ENCODE data around the gene ELSPBP1.

DNA sequence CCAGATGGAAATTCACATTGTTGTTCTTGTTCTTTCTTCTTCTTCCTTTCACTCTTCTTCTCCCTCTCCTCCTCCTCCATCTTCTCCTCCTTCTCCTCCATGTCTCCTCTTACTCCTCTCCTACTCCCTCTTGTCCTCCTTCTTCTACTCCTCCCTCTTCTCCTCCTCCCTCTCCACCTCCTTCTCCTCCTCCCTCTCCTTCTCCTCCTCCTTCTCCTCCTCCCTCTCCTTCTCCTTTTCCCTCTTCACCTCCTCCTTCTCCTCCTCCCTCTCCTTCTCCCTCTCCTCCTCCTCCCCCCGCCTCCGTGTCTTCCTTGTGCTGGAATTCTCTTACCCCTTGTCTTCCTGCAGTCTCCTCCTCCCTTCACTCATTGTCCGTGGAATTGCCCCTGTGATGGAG is 31.0 kb downstream of the ELSPBP1 start:
- TF ChIP-seq ZFP3 (CRISPR knock-in tag; IDR thresholded peaks at IDR 0.05) (no peak), BACH2 (CRISPR knock-in tag; IDR thresholded peaks at IDR 0.05; ENCODE audit: borderline replicate concordance) (no peak), OSR1 (CRISPR knock-in tag; IDR thresholded peaks at IDR 0.05) (no peak), SNAI2 (CRISPR knock-in tag; IDR thresholded peaks at IDR 0.05) (no peak), ZFP30 (CRISPR knock-in tag; IDR thresholded peaks at IDR 0.05) (no peak), ISL1 (CRISPR knock-in tag; IDR thresholded peaks at IDR 0.05) (no peak)
- TF ChIP-seq, protein P1, sequence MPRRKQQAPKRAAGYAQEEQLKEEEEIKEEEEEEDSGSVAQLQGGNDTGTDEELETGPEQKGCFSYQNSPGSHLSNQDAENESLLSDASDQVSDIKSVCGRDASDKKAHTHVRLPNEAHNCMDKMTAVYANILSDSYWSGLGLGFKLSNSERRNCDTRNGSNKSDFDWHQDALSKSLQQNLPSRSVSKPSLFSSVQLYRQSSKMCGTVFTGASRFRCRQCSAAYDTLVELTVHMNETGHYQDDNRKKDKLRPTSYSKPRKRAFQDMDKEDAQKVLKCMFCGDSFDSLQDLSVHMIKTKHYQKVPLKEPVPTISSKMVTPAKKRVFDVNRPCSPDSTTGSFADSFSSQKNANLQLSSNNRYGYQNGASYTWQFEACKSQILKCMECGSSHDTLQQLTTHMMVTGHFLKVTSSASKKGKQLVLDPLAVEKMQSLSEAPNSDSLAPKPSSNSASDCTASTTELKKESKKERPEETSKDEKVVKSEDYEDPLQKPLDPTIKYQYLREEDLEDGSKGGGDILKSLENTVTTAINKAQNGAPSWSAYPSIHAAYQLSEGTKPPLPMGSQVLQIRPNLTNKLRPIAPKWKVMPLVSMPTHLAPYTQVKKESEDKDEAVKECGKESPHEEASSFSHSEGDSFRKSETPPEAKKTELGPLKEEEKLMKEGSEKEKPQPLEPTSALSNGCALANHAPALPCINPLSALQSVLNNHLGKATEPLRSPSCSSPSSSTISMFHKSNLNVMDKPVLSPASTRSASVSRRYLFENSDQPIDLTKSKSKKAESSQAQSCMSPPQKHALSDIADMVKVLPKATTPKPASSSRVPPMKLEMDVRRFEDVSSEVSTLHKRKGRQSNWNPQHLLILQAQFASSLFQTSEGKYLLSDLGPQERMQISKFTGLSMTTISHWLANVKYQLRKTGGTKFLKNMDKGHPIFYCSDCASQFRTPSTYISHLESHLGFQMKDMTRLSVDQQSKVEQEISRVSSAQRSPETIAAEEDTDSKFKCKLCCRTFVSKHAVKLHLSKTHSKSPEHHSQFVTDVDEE (CRISPR knock-in tag; IDR thresholded peaks at IDR 0.05): no peak
- TF ChIP-seq, protein P2, sequence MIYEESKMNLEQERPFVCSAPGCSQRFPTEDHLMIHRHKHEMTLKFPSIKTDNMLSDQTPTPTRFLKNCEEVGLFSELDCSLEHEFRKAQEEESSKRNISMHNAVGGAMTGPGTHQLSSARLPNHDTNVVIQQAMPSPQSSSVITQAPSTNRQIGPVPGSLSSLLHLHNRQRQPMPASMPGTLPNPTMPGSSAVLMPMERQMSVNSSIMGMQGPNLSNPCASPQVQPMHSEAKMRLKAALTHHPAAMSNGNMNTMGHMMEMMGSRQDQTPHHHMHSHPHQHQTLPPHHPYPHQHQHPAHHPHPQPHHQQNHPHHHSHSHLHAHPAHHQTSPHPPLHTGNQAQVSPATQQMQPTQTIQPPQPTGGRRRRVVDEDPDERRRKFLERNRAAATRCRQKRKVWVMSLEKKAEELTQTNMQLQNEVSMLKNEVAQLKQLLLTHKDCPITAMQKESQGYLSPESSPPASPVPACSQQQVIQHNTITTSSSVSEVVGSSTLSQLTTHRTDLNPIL (CRISPR knock-in tag; IDR thresholded peaks at IDR 0.05; ENCODE audit: low read depth): no peak
- TF ChIP-seq, protein P3, sequence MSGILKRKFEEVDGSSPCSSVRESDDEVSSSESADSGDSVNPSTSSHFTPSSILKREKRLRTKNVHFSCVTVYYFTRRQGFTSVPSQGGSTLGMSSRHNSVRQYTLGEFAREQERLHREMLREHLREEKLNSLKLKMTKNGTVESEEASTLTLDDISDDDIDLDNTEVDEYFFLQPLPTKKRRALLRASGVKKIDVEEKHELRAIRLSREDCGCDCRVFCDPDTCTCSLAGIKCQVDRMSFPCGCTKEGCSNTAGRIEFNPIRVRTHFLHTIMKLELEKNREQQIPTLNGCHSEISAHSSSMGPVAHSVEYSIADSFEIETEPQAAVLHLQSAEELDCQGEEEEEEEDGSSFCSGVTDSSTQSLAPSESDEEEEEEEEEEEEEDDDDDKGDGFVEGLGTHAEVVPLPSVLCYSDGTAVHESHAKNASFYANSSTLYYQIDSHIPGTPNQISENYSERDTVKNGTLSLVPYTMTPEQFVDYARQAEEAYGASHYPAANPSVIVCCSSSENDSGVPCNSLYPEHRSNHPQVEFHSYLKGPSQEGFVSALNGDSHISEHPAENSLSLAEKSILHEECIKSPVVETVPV (CRISPR knock-in tag; IDR thresholded peaks at IDR 0.05): no peak
